Measurements from ENCODE around the gene PRICKLE2.

PRICKLE2 gene

DNA sequence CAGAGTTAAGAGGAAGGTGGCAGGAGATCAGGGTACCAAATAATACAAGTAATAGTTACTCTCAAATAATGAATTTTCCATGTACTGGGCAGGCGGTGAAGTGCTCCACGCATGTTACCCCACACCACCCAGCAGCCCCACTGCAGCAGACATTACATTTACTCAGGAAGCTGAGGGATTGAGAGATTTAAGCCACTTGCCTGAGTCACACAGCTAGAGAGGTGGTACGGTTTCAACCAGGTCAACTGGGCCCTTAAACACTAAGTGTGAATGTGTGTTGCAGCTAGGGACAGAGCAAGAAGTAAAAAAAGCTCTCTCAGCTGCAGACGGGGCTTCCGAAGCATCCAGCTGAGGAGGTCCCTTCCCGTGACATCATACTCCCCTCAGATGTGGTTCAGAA, 91.3 kb downstream of the PRICKLE2 start:
- no peak for DNase-seq (ENCODE audit: low read depth, low spot score)

DNA sequence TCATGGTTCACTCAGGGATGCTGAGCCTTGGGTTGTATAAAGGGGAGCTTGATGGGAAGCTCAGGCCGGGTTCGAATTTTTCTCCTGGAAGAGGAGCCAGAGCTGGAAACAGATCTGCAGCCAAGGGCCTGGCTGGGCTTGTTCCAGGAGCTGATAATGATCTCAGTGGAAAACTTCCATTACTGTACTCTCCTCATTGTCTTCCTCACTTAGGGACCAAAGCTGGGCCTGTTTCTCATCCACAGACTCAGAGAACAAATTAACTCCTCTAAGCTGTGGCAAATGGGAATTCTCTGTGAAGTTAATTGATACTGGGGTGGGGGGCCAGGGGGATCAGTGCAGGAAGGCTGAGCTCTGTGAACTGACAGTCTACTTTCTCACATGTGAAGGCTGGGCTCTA, 92.0 kb downstream of the PRICKLE2 start:
- DNase-seq (ENCODE audit: low read depth, low spot score): no peak

DNA sequence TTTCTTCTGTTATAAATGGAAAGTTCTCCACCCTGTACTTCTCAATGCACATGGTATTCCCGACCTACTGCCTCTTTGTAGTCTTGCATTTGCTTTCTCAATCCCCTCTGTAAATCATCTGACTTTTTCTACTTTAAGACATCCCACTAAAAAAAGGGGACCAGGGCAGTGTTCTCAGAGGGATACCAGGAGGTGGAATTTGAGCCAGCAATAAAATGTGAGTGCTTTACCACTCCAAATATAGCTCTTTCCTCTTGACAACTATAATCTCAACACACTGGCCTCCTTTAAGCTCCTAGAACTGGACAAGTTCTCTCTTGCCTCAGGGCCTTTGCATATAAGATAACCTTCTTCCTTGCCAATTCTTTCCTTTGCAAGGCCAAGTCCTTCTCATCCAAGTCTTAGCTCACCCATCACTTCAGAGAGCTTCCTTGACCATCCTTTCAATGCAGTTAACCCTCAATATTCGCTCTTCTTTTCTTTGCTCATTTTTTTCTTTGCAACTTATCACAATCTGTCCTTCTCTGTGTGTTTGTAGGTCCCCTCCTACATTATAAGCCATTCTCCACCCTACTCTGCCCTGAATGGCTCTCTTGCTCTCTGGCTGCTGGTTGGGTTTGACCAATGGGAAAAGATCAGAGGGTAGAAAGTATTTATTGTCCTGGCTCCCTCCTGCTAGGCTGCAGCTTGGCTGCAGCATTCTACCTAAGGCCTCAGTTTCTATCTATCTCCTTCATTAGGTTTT, 93.4 kb downstream of the PRICKLE2 start:
- no peak for DNase-seq (ENCODE audit: low read depth, low spot score)

DNA sequence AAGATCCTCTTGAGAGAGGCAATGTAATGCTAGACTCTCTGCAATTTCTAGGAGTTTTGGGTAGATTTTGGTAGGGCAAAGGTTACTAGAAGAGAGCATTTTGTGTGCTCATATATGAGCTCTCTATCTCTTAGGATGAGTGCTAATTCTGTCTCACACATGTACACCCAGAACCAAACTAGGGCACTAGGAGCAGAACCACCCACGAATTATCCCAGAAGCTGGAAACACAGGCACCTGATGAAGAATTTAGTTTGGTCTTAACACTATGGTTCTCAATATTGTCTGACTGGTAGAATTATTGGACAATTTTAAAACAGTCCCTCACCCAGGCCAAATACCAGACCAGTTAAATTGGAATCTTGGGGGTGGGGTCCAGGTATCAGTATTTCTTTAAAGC, 94.8 kb downstream of the PRICKLE2 start:
- DNase-seq (ENCODE audit: low read depth, low spot score): no peak

DNA sequence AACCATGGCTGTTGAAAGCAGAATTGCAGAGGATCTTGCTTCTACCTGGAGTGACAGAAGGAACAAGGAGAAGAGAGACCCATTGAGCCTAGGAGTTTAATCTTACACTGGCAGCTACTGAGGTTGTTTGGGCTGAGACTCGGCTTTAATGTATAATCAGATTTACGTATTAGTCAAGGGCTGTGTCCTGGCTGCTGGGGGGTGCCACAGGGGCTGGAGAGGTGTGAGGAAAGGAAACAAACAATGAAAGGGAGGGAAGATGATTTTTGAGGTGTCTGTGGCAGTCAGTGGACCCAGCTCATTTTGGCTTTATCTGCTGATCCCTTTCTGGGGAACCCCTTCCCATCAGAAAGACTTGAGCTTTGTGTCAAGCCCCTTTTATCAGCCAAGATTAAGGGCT, 95.7 kb downstream of the PRICKLE2 start:
- no peak for DNase-seq (ENCODE audit: low read depth, low spot score)

DNA sequence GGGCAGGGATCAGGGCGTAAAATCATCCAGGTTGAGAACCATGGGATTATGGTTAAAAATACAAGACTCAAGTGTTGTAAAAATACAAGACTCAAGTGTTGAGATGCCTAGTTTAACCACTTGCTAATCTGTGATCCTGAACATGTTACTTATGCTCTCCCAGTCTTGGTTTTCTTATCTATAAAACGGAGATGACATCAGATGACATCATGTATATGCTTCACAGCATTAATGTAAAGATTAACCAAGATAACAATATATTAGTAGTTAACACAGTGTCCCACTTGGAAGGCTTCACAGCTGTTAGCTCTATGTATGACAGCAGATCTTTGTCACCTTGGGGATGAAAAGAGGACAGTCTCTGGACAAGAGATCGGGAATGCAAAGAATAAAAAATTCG, 96.2 kb downstream of the PRICKLE2 start:
- DNase-seq (ENCODE audit: low read depth, low spot score): no peak

DNA sequence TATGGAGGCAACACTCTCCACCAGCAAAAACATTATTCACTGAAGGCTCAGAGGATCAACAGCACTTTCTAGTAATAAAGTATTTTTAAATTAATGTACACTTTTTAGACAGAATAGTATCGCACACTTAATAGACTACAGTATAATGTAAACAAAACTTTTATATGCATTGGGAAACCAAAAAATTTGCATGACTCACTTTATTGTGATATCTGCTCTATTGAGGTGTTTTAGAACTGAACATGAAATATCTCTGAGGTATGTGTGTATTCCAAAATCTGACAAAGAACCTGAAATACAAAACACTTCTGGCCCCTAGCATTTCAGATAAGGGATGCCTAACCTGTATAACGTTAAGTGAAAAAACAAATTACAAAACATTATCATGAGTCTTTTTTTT, 99.7 kb downstream of the PRICKLE2 start:
- no peak for DNase-seq (ENCODE audit: low read depth, low spot score)

DNA sequence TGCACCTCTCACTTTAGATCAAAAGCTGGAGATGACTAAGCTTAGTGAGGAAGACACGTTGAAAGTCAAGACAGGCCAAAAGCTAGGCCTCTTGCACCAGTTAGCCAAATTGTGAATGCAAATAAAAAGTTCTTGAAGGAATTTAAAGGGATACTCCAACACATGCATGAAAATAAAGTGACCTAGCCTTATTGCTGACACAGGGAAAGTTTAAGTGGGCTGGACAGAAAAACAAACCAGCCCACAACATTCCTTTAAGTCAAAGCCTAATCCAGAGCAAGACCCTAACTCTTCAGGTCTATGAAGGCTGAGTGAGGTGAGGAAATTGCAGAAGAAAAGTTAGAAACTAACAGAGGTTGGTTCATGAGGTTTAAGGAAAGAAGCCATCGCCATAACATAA, 101.3 kb downstream of the PRICKLE2 start:
- no peak for DNase-seq (ENCODE audit: low read depth, low spot score)

DNA sequence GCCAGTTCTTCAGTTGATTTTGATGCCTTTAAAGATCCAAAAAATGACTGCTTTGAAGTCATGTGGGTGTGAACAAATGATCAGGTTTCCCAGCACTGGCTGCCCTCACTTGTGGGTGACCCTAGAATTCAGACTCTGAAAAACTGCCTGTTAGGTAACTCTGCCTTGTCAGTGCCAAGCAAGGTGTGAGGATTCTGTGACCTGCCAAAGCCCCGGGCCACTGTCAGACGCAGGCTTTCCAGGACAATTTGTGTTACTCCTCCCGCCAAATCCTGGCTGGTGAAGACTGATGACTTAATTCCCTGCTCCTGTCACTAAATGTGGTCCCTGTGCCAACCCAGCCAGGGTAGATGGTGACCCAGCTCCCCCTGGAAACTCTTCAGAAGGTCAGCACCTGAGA, 102.8 kb downstream of the PRICKLE2 start:
- DNase-seq (ENCODE audit: low read depth, low spot score): no peak

DNA sequence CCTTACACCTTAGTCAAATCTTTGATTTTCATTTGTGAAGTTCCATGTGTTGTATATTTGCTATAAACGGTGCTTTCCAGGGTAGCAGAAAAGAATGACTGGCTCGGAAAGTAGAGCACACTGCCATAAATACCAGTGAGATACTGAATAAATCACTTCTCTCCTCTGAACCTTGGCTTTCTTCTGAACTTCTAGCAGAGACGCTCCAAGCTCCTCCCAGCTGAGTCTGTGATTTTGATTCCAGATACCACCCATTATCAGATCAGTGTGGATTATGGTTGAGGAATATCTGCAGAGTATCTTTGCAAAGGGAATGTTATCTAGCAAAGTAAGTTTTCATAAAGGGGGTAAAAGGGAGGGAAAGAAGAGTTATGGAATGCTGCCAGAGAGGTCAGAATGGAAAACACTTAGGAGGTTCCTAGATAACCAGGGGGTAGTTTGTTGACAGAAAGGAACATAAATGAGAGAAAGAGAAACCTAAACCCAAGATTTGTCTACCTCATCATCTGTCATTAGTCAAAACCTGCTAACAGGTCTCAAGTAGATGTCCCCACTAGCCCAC, 103.4 kb downstream of the PRICKLE2 start:
- DNase-seq (ENCODE audit: low read depth, low spot score): no peak

DNA sequence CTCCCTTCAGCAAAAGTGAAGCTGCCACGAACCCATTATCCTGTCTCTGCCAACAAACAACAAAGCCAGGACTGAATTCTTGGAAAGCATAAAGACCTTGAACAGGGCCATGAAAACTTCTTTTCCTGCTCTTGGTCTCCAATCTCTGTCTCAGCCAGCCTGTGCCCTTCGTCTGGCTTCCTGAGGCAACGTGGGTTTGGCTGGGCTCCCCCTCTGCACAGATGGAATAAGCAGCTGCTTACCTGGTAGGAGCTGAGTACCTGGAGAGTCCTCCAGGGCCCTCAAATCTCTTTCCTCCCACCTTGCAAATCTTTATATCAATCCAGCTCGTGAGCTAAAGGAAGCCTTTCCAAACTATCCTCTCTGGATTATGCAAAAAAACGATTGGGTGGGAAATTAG, 104.4 kb downstream of the PRICKLE2 start:
- no peak for DNase-seq (ENCODE audit: low read depth, low spot score)

DNA sequence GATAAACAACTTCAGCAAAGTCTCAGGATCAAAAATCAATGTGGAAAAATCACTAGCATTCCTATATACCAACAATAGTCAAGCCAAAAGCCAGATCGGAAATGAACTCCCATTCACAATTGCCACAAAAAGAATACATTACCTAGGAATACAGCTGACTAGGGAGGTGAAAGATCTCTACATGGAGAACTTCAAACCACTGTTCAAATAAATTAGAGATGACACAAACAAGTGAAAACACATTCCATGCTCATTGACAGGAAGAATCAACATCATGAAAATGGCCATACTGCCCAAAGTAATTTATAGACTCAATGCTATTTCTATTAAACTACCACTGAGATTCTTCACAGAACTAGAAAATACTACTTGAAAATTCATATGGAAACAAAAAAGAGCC, 107.8 kb downstream of the PRICKLE2 start:
- DNase-seq (ENCODE audit: low read depth, low spot score): no peak

DNA sequence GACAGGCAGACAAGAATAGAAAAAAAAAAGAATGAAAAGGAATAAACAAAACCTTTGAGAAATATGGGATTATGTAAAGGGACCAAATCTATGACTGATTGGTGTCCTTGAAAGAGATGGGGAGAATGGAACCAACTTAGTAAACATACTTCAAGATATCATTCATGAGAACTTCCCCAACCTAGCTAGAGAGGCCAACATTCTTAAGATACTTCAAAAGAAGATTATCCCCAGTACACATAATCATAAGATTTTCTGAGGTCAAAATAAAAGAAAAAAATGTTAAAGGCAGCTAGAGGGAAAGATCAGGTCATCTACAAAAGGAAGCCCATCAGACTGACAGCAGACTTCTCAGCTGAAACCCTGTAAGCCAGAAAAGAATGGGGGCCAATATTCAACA, 110.6 kb downstream of the PRICKLE2 start:
- no peak for DNase-seq (ENCODE audit: low read depth, low spot score)

DNA sequence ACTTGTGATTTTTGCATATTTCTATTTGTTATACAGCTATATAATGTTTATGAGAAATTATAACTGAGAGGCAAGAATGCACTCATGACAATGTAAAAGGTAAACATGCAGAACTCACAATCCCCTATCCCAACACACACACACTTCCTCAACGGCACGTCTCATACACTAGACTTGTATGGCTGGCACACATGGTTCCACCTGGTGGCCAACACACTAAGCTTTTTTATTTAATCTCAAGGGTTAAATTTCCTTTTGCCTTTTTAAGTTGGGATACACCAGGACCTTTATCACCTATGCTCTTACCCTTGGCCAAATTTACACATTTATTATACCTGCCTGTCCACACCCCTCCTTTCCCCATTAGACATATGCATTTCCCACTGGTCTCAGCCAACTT, 113.4 kb downstream of the PRICKLE2 start:
- DNase-seq (ENCODE audit: low read depth, low spot score): no peak

DNA sequence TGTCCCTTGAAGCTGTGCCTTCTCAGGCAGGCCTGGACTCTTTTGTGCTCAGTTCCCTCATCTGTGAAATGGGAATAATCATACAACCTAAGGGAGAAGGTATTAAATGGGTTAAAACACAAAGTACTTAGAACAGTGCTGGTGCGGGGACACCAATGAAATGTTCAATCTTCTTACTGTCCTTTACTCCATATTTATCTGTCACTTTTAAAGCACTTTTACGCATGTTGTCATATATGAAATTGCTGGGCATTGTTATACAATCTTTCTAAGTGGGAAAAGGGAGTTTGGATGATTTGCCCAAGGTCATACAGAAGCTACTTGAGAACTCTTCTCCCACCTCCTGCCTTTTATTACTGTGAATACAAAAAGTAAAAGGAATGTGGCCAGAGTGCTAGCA, 114.2 kb downstream of the PRICKLE2 start:
- no peak for DNase-seq (ENCODE audit: low read depth, low spot score)

DNA sequence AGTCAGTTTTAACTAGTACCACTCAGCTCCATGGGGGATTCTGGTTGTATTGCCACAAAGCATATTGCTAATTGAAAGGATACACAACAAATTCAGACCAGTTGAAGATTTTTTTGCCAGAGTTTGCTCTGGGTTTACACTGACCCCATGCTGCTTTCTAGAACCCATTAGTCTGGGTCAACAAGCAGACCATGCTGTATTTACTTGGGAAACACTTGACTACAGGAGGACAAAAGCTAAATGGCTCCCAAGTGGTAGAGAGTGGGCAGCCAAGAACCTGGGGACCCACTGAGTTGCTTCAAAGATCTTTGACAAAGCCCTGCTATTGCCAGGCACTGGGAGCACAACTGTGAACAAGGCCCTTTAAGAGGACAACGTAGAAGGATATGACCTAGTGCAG, 115.2 kb downstream of the PRICKLE2 start:
- DNase-seq (ENCODE audit: low read depth, low spot score): no peak

DNA sequence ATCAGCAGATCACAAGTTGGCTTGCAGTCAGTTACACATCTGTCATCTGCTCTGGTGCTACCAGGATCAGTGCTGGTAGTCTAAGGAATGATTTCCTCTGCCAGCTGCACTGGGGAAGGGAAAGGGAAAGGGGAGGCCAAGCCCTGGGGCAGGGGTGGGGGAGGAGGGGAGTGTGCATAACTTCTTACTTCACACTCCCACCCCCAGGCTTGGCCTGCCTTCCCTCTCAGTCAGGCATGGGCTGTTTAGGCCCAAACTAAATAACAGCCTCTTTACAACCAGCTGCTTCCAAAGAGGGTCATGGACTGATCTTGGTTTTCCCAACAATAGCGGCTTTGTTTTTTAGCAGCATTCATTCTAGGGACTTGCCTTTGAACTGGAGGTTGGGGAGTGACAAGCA, 115.8 kb downstream of the PRICKLE2 start:
- no peak for DNase-seq (ENCODE audit: low read depth, low spot score)

DNA sequence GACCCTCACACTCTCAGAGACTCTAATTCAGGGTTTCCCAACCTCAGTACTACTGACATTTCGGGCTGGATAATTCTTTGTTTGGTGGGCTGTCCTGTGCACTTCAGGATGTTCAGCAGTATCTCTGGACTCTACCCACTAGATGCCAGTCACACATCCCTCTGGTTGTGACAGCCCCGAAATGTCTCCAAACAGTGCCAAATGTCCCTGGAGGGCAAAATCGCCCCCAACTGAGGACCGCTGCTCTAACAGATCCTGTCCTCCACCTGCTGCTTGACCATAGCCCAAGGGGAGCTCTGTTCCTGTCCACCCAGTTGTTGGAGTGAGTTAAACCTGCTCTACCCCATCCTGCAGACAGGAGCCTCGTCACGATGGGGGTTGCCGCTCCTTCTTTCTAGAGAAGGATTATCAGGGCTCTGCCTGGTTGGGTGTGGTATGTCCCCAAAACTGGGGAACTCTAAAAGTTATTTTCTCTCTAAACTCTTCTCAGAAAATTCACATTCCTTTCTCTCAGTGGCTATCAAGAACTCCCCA, 116.4 kb downstream of the PRICKLE2 start:
- DNase-seq (ENCODE audit: low read depth, low spot score): no peak

DNA sequence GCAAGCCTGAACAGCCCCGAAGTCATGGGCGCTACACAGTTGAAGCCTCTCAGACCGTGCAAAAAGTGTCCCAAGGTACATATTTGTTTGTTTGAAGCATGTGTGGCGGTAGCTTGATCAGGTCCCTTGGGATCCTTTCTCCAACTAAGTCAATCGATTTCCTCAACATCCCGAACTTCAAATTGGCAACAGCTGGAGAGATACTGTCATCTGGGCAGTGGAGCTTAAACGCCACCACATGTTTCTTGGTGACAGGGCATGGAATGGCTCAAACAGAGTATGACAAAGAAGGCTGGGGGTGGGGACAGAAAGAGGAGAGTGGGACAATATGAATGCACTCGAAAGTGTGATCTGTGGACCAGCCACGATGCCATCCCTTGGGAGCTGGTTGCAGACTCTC, 117.0 kb downstream of the PRICKLE2 start:
- DNase-seq (ENCODE audit: low read depth, low spot score): no peak

DNA sequence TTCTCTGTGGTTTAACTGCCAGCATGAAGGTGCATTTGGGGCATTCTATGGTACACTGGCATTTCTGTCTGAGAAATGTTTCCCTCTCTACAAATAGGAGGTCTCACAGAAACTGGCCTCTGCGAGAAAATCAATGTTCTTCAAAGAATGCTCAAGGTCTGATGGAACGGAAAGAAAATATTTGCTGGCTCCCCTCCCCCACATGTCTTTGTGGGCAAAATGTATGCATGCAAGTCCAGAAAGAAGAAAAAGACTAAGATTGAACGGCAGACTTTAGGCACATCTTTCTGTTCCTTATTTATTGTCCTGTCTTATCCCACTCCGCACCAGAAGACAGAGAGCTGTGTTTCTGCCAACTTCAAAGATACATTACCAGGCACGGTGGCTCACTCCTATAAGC, 118.1 kb downstream of the PRICKLE2 start:
- no peak for DNase-seq (ENCODE audit: low read depth, low spot score)

DNA sequence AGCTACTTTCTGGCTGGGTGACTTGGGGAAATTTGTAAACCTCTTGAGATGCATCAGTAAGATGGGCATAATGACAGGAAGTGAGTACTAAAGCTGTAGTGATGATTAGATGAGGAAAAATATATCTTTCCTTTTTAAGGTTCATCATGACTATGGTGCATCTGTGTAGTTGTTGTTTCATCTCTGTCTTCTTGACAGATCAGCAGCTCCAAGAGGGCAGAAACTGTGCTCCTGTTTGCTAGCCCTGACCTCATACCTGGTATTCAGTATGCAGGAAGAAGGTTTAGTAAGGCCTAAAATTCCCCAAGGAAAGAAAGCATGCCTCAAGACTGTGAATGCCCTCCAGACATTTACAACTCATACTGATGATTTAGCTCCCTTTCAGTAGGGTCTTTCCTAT, 119.5 kb downstream of the PRICKLE2 start:
- DNase-seq (ENCODE audit: low read depth, low spot score): no peak

DNA sequence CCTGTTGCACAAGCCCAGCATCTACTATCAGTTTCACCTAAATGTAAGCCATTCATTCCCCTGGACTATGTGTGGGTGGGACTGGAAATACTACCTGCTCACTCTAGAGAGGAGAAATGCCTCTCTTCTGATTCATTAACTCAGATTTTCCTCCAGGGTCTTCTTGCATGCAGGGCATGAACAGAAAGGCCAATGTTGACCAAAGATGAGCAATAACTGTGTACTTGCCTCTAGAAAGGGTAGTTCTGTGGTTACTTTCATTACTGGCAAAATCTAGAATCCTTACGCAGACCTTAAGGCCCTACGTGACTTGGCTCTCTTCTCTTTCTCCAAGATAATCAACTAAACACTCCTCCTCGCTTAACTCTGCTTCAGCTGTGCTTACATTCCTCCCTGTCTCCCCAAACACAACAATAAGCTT, 120.6 kb downstream of the PRICKLE2 start:
- no peak for DNase-seq (ENCODE audit: low read depth, low spot score)

DNA sequence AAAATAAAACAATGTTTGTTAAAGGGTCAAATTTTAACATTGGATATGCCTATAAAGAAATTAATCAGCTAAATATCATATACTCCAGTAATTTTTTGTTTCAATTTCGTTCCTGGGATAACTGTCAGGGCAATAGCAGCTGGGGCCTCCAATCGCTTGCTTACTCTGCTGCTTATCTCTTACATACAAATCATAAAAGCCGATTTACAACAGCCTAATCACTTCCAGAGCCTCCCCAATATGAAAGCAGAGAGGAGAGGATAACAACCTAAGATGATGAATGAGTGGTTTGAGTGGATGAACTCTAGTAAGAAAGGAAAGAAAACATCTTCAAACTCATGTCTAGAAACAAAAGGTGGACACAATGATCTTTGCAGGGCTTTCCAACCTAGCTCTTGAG, 121.3 kb downstream of the PRICKLE2 start:
- no peak for DNase-seq (ENCODE audit: low read depth, low spot score)

DNA sequence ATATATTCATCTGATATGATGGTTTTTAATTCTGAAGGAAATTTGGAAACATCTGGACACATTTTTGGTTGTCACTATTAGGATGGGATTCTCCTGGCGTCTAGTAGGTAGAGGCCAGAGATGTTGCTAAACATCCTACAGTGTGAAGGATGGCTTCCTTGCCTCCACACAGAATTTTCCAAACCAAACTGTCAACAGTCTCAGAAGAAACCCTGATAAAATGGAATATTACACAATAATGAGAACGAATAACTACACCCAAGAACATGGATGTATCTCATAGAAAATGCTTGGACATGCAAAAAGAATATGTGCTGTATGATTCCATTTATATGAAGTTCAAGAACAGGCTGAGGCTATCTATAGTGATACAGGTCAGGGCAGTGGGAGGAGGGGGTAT, 122.1 kb downstream of the PRICKLE2 start:
- no peak for DNase-seq (ENCODE audit: low read depth, low spot score)

All from activated CD4-positive, CD25-positive, alpha-beta regulatory T cell treated with anti-CD3 and anti-CD28 coated beads, Interleukin-2, amount 50 U/mL, for 16 hours (primary cell).